ENCODE measurements around the gene ACSL5.
"Not testable (repeated sequence)": the region's sequence is repeated elsewhere in the genome, so short reads cannot be mapped to it uniquely, and the experiment has no call there.

The ACSL5 gene

DNA sequence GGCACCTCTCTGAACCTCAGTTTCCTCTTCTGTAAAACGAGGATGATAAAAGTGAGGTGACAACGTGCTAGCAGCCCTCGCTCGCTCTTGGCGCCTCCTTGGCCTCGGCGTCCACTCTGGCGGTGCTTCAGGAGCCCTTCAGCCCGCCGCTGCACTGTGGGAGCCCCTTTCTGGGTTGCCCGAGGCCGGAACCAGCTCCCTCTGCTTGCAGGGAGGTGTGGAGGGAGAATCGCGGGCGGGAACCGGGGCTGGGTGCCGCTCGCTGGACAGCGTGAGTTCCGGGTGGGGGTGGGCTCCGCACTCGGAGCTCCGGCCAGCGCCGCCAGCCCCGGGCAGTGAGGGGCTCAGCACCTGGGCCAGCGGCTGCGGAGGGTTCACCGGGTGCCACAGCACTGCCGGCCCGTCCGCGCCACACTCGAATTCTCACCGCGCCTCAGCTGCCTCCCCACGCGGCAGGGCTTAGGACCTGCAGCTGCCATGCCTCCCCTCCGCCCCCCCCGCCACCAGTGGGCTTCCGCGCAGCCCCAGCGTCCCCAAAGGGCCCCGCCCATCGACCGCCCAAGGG lies 24.3 kb upstream of the ACSL5 start:
- DNase-seq (ENCODE audit: low spot score): no peak

DNA sequence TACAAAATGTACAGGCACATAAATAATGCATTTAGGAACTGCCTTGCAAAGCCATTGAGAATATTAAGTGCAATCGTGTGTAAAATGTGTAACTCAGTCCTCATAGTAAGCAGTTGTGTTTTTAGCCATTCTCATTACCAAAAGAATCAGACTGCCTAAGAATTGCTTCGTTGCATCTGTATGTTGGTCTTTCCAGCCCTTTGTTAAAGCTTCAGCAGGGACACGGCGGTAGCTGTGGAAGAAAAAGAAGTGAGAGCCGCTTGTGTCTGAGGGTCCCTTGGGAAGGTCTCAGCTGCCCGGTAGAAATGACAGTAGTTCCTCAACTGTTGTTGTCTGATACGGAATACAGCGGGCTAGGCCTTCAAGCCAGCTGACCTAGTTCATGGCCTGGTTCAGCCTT lies 22.8 kb upstream of the ACSL5 start:
- DNase-seq (ENCODE audit: low spot score): no peak

DNA sequence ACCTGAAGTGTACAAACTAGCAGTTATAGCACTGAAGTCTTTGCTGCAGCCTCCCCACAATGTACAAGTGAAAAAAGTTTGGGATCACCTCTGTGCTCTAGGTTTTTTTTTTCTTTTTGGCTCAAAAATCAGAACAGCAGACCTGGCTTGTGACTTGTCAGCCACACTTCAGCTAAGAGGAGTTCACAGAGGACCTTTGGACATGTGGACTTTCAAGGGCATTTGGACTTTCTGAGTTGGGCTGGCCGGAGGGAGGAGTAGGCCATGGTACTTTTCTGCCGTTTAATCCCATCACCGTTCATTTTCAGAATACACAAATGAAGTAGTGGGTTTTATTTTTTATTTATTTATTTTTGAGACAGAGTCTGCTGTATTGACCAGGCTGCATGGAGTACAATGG lies 21.9 kb upstream of the ACSL5 start:
- DNase-seq (ENCODE audit: low spot score): no peak

DNA sequence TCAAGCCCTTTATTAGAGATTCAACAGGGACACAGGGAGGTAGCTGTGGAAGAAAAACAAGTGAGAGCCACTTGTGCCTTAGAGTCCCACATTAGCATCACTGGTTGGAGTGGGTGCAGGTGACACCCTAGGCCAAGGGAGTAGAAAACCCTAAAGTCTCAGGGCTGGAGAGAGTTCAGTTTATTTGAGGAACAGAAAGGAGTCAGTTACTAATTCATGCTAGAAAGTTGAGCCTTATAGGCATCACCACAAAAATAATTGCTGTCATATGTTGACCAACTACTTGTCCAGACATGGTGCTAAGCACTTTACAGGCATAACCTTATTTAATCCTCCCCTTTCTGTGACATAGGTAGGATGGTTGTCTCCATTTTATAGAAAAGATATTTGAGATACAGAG lies 20.9 kb upstream of the ACSL5 start:
- DNase-seq (ENCODE audit: low spot score): no peak

DNA sequence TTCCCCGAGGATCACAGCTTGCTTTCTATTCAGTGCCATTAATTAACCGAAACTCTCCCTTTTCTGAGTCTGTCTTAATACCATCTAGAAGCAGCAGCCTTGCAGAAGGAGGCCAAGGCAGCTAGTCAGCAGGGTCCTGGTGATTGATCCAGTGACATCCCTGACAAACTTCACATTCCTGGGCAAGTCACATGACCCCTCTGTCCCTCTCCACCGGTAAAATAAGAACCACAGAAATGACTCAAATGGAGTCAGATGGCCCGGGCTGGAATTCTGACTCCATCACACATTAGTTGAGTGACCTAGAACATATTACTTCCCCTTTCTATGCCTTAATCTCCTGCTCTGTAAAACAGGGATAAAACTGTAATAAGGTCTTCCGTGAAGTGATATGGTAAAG lies 17.2 kb upstream of the ACSL5 start:
- DNase-seq (ENCODE audit: low spot score): no peak

DNA sequence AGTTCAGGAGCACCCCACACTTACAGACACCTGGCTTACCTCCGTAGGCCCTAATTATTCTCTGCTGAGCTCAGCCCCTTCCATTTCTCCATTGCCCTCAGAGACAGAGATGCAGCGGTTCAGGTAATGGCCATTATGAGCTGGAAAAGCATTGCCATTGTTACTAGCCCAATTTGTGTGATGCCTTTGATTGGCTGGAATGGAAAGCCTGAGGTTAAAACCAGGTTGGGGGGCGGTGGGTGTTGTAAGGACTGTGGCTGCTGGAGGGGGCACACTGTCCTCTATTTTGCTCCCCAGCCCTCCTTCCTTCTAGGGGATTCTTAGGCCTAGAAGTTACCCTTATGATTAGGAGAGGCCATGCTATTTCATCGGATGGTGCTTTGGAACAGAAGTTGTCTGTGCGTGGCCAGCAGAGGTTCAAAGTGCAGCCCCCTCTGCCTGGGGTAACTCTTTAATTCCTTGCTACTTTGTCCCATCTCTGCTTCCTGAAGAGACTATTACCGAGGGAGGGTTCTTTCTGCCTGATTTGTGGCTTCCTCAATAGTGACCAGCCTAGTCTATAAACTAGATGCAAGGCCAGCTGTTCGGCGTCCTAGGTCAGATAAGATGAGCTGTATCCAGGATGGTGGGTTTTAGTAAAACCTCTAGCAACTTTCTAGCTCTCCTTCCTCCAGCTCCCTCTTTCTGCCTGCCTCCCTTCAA lies 14.2 kb upstream of the ACSL5 start:
- no peak for DNase-seq (ENCODE audit: low spot score)

DNA sequence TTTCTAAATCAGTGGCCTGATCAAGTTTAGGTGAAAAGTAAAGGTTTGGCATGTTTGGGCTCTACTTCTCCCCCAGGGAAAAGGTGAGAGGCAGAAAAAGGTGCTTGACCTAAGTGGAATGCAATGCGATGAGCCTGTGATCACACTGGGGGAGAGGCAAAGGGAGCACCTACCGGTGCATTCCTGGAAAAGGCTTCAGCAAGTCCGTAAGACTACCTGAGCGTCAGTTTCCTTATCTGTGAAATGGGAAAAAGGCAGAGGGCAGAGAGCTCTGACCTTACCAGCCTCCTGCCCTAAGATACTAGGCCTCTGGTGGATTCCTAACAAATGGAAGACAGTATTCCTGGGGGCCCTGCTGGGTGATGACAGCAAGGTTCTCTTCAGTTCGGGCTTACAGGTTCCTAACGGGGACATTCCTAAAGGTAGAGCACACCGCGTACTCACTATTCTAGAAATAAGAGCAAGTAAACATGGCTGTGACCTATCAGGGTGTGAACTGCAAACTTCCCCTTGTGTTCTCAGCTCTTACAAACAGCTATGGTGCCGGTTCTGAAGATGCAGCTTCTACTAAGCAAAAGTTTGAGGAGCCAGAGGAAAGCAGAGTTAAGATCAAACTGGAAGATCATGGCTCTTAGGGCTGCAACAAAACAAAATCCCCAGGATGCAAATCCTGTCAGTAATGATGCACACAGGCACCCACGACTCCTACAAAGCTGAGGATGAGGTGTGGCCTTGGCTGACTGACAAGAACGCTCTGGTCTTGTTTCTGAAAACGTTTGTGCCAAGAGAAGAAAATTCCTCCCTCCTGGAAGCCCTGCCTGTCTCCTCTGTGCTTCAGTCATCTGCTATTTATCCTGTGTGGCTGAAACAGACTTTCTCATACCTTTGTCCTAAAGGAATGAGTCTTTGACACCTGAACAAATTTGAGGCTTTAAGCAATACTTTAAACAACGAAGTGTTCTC lies 13.3 kb upstream of the ACSL5 start:
- no peak for DNase-seq (ENCODE audit: low spot score)

DNA sequence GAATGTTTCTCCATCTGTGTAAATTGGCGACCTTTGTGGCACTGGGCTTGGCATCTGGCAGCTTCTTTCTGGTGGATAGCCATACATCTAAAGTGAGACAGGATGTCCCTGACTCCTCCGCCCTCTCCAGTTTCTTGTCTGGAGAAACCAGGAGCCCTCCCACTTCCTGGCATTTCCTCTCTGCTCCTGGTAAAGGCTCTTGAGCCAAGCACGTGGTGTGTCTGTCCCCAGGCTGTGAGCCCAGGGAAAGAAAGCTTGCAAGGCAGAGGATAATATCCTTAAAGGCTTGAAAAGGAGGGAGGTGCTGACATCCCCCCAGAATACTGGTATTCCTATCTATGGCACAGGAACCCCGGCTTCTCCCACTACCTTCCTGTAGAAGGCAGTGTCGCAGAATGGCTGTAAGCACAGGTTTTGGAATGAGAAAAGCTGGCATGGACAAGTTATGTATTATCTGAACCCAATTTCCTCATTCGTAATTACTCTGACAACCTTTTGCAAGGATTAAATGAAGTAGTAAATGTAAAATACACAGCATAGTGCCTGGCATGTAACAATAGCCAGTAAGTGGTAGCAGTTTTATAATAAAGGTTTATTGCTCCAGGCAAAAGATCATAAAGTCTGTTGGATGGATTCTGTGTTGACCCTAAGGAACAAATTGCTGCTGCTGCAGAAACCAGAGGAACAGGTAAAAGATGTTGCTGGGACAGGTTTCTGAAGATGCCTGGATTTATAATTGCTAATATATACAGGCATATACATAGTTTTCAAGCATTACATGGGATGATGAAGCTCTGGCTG lies 11.8 kb upstream of the ACSL5 start:
- peak; percentile 10 for DNase-seq (ENCODE audit: low spot score)

DNA sequence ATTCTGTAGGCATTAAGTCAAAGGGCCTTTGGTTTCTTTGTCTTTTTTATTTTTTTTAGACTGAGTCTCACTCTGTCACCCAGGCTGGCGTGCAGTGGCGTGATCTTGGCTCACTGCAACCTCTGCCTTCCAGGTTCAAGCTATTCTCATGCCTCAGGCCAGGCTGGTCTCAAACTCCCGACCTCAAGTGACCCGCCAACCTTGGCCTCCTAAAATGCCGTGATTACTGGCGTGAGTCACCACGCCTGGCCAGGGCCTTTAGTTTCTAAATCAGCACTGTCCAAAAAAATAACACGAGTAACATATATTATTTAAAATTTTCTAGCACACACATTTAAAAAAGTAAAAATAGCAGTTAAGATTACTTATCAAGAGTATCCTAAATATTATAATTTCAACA lies 11.1 kb upstream of the ACSL5 start:
- DNase-seq (ENCODE audit: low spot score): no peak

DNA sequence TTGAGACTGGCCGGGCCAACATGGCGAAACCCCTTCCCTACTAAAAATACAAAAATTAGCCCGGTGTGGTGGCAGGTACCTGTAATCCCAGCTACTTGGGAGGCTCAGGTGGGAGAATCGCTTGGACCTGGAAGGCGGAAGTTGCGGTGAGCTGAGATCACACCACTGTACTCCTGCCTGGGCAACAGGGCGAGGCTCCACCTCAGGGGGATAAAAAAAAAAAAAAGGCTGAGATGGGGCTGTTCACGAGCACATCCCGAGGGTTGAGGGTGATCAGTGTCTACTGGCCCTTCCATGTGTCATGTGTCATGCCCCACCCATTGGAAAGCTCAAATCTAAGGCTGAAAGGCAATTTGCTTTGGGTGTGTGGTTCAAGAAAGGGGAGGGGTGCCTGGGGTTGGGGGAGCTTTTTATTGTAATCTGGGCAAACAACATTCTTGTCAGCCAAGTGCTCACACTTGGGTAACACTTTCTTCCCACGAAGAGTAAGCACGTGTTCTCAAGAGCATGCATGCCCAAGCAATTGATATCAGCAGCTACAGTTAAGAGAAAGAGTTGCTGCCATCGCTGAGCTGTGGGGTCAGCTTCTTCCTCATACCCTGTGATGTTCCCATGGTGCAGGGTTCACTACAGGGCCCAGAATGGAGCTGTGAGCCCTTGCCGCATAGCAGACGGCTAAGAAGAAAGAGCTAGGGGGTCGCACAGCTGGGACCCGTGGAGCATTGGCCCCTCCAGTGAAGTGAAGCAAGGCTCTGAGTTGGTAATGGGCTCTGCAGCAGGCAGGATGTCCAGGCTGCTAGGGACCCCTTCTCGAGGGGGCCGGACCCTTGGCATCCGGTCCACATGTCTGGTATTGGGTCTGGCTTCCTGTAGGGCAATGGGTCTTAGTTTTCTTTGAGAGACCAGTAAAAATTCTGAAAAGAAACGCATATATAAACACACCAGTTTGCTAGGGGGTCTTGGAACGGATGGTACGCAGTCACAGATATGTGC lies 9.9 kb upstream of the ACSL5 start:
- no peak for DNase-seq (ENCODE audit: low spot score)

DNA sequence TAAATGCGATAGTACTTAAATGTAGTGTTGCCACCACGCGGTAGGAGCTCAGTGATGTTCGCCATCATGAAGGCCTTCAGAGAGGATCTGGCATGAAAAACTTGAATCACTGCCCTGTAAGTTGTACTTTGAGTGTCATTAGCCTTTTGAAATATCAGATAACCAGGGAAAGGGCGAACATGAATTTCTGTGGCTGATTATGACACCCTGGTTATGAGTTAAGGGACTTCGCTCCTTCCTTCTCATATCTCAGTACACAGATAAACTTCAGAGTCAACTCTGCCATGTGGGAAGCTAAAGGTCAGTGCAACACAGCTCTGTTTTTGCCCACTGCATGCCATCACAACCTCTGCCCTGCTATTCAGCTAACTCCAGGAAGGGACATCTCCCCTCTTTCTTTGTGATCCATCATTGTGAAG lies 8.9 kb upstream of the ACSL5 start:
- DNase-seq (ENCODE audit: low spot score): no peak

DNA sequence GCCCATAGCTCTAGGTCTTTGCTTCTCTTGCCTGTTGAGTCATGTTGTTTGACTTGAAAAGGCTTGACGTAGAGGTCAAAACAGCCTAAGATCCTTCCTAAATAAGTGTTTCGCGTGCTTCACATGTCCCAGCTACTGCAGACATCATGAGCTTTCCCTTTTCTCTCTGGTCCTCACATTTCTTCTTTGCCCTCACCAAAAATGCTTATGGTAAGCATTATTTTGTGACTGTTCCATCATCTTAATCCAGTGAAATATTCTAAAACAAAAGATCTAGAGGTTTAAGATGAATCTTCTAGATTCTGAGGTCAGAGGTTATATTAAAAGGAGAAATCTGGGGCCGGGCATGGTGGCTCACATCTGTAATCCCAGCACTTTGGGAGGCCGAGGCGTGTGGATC lies 8.5 kb upstream of the ACSL5 start:
- DNase-seq (ENCODE audit: low spot score): no peak

DNA sequence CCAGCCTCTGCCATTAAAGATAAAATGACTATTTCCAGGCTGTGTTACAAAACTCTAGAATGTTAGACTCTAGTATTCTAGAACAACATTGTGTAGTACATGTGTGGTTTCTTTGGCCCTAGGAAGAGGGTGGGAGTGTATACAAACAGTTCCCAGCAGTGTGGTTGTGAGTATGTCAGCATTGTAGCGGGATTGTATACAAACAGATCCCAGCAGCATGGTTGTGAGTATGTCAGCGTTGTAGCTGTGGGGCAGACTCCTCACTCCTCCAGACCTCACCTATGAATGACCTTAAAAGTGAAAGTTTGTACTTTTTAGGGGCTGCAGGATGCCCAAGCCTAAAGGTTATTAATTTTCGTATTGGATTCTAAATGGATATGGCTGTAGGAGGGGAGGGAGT lies 6.9 kb upstream of the ACSL5 start:
- no peak for DNase-seq (ENCODE audit: low spot score)

DNA sequence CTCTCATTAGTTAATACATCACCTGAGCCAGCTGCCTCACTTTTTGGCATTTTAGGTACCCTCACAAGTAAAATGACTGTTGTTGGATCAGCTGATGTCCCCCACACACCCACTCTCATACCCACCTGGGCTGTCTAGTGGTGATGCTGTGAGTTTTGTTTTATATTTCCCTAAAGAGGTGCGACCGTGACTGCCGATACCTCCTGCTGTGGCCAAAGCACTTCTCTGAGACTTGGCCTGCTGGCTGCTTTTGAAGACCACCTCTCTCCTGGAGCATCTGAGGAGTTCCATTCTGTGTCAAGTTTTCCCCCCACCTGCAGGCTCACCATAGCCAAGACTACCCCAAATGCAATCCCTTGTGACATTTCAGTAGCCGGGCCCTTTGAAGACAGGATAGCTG lies 6.4 kb upstream of the ACSL5 start:
- no peak for DNase-seq (ENCODE audit: low spot score)

DNA sequence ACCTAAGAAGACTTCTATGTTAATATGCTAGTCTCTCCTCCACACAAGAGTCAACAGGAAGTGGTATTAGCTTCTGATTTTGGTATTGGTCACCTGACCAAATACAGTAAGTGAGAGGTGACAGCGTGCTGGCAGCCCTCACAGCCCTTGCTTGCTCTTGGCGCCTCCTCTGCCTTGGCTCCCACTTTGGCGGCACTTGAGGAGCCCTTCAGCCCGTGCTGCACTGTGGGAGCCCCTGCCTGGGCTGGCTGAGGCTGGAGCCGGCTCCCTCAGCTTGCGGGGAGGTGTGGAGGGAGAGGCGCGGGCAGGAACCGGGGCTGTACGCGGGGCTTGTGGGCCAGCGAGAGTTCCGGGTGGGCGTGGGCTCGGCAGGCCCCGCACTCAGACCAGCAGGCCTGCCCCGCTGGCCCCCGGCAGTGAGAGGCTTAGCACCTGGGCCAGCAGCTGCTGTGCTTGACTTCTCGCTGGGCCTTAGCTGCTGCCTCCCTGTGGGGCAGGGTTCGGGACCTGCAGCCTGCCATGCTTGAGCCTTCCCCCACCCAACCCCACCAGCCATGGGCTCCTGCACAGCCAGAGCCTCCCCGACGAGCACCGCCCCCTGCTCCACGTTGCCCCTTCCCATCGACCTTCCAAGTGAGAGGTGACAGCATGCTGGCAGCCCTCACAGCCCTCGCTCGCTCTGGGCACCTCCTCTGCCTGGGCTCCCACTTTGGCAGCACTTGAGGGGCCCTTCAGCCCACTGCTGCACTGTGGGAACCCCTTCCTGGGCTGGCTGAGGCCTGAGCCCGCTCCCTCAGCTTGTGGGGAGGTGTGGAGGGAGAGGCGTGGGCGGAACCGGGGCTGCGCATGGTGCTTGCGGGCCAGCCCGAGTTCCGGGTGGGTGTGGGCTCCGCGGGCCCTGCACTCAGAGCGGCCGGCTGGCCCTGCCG lies 4.2 kb upstream of the ACSL5 start:
- no peak for DNase-seq (ENCODE audit: low spot score)

DNA sequence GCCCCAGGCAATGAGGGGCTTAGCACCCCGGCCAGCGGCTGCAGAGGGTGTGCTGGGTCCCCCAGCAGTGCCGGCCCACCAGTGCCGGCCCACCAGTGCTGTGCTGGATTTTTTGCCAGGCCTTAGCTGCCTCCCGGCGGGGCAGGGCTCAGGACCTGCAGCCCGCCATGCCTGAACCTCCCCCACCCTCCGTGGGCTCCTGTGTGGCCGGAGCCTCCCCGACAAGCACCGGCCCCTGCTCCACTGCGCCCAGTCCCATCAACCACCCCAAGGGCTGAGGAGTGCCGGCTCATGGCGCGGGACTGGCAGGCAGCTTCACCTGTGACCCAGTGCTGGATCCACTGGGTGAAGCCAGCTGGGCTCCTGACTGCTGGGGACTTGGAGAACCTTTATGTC lies 3.5 kb upstream of the ACSL5 start:
- no peak for DNase-seq (ENCODE audit: low spot score)

DNA sequence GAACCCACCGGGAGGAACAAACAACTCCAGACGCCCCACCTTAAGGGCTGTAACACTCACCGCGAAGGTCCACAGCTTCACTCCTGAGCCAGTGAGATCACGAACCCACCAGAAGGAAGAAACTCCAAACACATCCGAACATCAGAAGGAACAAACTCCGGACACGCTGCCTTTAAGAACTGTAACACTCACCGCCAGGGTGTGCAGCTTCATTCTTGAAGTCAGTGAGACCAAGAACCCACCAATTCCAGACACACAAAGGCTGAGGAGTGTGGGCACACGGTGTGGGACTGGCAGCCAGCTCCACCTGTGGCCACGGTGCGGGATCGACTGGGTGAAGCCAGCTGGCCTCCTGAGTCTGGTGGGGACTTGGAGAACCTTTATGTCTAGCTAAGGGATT lies 2.6 kb upstream of the ACSL5 start:
- DNase-seq (ENCODE audit: low spot score): not testable (repeated sequence)

DNA sequence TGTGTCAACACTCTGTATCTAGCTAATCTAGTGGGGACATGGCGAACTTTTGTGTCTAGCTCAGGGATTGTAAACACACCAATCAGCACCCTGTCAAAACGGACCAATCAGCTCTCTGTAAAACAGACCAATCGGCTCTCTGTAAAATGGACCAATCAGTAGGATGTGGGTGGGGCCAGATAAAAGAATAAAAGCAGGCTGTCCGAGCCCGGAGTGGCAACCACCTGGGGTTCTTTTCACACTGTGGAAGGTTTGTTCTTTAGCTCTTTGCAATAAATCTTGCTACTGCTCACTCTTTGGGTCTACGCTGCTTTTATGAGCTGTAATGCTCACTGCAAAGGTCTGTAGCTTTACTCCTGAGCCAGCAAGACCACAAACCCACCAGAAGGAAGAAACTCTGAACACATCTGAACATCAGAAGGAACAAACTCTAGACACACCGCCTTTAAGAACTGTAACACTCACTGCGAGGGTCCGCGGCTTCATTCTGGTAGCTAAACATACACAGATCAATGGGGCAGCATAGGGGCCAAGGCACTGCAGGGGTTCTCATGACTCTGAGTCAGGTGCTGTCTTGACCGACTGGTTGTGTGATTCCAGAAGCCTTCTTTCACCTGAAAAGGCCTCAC lies 1.6 kb upstream of the ACSL5 start:
- DNase-seq (ENCODE audit: low spot score): not testable (repeated sequence)
